Keratinocyte (primary cell): Measurements from ENCODE around the gene FAM3A.

Source experiments
- CTCF ChIP-seq, 3 experiments: IDR thresholded peaks in 1 of 3; conservative IDR thresholded peaks in 1 of 3; optimal IDR thresholded peaks in 1 of 3; 2 replicates in 2 of 3; 3 replicates in 1 of 3; pipeline versions ENCODE3 to v1.5.1; 2011; ENCODE audit warnings: low read length in 3 of 3, mild to moderate bottlenecking in 3 of 3, moderate library complexity in 2 of 3, control low read depth in 1 of 3, inconsistent platforms in 1 of 3; ENCODE audit not compliant: insufficient read depth in 2 of 3; ENCODE audit errors: extremely low read depth in 1 of 3
- EZH2 ChIP-seq: IDR thresholded peaks from one replicate; pipeline ENCODE4 v1.6.1; 2012; ENCODE audit warnings: inconsistent platforms, mild to moderate bottlenecking, low read length, moderate library complexity

DNA sequence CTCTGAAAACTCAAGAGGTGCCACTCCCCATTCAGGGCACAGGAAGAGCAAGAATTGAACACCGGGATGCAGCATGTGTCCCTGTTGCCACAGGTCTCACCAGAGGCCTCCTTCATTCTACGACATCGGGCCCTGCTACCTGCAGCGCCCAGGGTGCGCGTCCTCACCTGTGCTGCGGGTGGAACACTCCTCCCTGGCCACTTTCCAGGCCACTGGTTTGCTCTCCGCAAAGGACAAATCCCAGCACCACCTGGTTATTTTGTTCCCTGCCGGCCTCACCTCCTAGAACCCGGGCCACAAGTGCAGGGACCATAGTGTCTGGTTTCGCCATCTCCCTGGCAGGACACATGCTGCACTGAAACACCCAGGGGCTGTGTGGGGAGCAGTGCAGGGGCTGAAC, 14.3 kb upstream of the FAM3A start:
- TF ChIP-seq CTCF (optimal IDR thresholded peaks at IDR 0.05 in 1 of 3, IDR thresholded peaks at IDR 0.05 in 1 of 3, conservative IDR thresholded peaks at IDR 0.05 in 1 of 3; ENCODE audit: extremely low read depth in 1 of 3, insufficient read depth in 2 of 3, low read length in 3 of 3) (no peak), EZH2 (no peak)
